ENCODE results near the gene C1orf105. TPM values are rescaled to one million over a fixed set of nuclear protein-coding genes. Genes with fewer than 3 reads are reported as not detected.

The C1orf105 gene
- total and polyA plus RNA-seq, 2 experiments from 2014 or later = 0.23 to 2.2 TPM

- H3K79me2 ChIP-seq = no peaks in the 10 kb centered on the region
- H3K27ac ChIP-seq = peak overlapping the region; percentile 88
- no peak overlapping the region for H2AFZ ChIP-seq
- no peak overlapping the region for H3K4me2 ChIP-seq
- no peak for DNase-seq (ENCODE audit: low spot score)
- H3K27me3 ChIP-seq = no peaks in the 10 kb centered on the region
- no peaks in the 10 kb centered on the region for H3K9me3 ChIP-seq (ENCODE audit: low read depth)
- no peak for TF ChIP-seq EZH2 (IDR thresholded peaks at IDR 0.05; ENCODE audit: borderline replicate concordance)
- TF ChIP-seq EZH2phosphoT487 (IDR thresholded peaks at IDR 0.05; ENCODE audit: low read depth, severe bottlenecking, unreplicated experiment) = no peak
- no peak for TF ChIP-seq CTCF (IDR thresholded peaks at IDR 0.05; ENCODE audit: poor library complexity)
- no peaks in the 10 kb centered on the region for H3K36me3 ChIP-seq (replicated peaks; ENCODE audit: insufficient read depth, low read depth)
- H3K4me1 ChIP-seq (ENCODE audit: insufficient read depth) = peaks cover 12% of the 10 kb centered on the region
- 61% methylated on average over 1 of the region's 1 CpG for WGBS (ENCODE audit: low lambda C conversion rate, missing lambda C conversion rate)
- H3K4me3 ChIP-seq = no peak overlapping the region
- H4K20me1 ChIP-seq (ENCODE audit: insufficient read depth, poor library complexity, severe bottlenecking) = no peaks in the 10 kb centered on the region
- no peaks in the 10 kb centered on the region for H3K9me2 ChIP-seq (replicated peaks; ENCODE audit: insufficient read depth)
These were observed 57.3 kb downstream of the C1orf105 start for GRCh38 chr1:172477741-172478140.

DNA sequence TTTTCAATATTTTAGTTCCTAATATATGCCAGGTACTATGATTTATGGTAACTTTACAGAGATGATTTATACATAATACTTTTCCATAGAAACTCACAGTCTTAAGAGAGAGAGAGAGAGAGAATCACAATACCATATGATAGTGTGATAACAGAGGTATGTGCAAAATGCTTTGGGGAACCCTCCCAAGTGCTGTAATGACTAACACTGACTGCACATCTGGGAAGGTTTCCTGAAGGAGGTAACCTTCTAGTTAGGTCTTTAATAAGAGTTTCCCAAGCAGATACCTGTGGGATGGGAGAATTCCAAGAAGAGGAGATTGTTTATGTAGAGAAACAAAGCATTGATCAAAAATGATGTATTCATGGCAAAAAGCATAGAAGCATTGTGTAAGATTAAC is 58.0 kb downstream of the C1orf105 start:
- Histone ChIP-seq H3K4me3 (no peak overlapping the region), H3K27me3 (no peaks in the 10 kb centered on the region), H2AFZ (no peak overlapping the region), H3K36me3 (replicated peaks; ENCODE audit: insufficient read depth, low read depth) (no peaks in the 10 kb centered on the region), H3K27ac (peak overlapping the region; percentile 34), H3K9me2 (replicated peaks; ENCODE audit: insufficient read depth) (no peaks in the 10 kb centered on the region), H3K4me1 (ENCODE audit: insufficient read depth) (peaks cover 12% of the 10 kb centered on the region), H3K79me2 (no peaks in the 10 kb centered on the region), H3K4me2 (no peak overlapping the region), H4K20me1 (ENCODE audit: insufficient read depth, poor library complexity, severe bottlenecking) (no peaks in the 10 kb centered on the region), H3K9me3 (ENCODE audit: low read depth) (no peaks in the 10 kb centered on the region)
- no peak for DNase-seq (ENCODE audit: low spot score)
- TF ChIP-seq EZH2 (IDR thresholded peaks at IDR 0.05; ENCODE audit: borderline replicate concordance) = no peak
- no peak for TF ChIP-seq EZH2phosphoT487 (IDR thresholded peaks at IDR 0.05; ENCODE audit: low read depth, severe bottlenecking, unreplicated experiment)
- no peak for TF ChIP-seq CTCF (IDR thresholded peaks at IDR 0.05; ENCODE audit: poor library complexity)

DNA sequence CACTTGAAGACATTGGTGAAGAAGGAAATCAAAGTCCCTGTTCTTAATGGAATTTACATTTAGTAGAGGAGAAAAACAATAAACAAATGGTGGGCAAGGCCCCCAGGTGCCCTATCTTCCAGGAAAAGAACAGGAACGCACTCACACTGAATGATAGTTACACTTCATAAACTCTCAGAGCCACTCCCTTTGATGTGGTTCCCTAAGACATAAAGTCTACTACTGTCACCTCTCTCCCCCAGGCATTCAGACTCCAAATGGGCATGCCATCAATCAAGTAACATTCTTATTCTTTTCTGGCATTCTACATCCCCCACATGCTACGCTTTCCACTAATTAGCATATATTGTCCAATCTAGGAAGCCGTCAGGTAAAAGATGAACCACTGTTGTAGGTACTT is 59.9 kb downstream of the C1orf105 start:
- H3K36me3 ChIP-seq (replicated peaks; ENCODE audit: insufficient read depth, low read depth) = no peaks in the 10 kb centered on the region
- no peaks in the 10 kb centered on the region for H3K9me3 ChIP-seq (ENCODE audit: low read depth)
- no peak overlapping the region for H2AFZ ChIP-seq
- no peaks in the 10 kb centered on the region for H3K27me3 ChIP-seq
- no peaks in the 10 kb centered on the region for H3K79me2 ChIP-seq
- no peak for DNase-seq (ENCODE audit: low spot score)
- no peak overlapping the region for H3K4me2 ChIP-seq
- H3K27ac ChIP-seq = no peak overlapping the region
- TF ChIP-seq EZH2 (IDR thresholded peaks at IDR 0.05; ENCODE audit: borderline replicate concordance) (no peak), EZH2phosphoT487 (IDR thresholded peaks at IDR 0.05; ENCODE audit: low read depth, severe bottlenecking, unreplicated experiment) (no peak), CTCF (IDR thresholded peaks at IDR 0.05; ENCODE audit: poor library complexity) (no peak)
- H3K4me1 ChIP-seq (ENCODE audit: insufficient read depth) = peaks cover 12% of the 10 kb centered on the region
- H4K20me1 ChIP-seq (ENCODE audit: insufficient read depth, poor library complexity, severe bottlenecking) = no peaks in the 10 kb centered on the region
- no peaks in the 10 kb centered on the region for H3K9me2 ChIP-seq (replicated peaks; ENCODE audit: insufficient read depth)
- 66% methylated on average over 3 of the region's 3 CpGs for WGBS (ENCODE audit: low lambda C conversion rate, missing lambda C conversion rate)
- H3K4me3 ChIP-seq = no peak overlapping the region

DNA sequence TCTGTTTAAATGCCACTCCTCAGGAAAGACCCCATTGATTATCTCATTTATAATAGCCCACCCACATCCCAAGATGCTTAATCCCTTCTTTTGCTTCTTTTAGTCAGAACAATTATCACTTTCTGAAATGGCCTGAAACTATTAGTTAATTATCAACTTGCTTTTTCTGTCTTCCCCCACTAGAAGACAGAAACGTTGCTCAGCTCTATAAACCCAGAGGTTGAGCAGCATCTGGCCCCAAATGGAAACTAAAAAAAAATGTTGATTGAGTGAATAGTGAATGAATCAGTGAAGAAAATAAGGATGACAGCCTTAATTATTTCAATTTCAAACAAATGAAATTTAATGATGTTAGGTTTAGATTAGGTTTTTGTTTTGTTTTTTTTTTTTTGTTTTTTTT is 61.6 kb downstream of the C1orf105 start:
- Histone ChIP-seq H3K79me2 (no peaks in the 10 kb centered on the region), H3K36me3 (replicated peaks; ENCODE audit: insufficient read depth, low read depth) (no peaks in the 10 kb centered on the region), H3K4me1 (ENCODE audit: insufficient read depth) (peaks cover 18% of the 10 kb centered on the region), H3K27ac (no peak overlapping the region), H4K20me1 (ENCODE audit: insufficient read depth, poor library complexity, severe bottlenecking) (no peaks in the 10 kb centered on the region), H3K9me3 (ENCODE audit: low read depth) (no peaks in the 10 kb centered on the region), H3K4me3 (no peak overlapping the region), H3K9me2 (replicated peaks; ENCODE audit: insufficient read depth) (no peaks in the 10 kb centered on the region), H3K27me3 (no peaks in the 10 kb centered on the region), H3K4me2 (no peak overlapping the region), H2AFZ (no peak overlapping the region)
- no peak for DNase-seq (ENCODE audit: low spot score)
- 0% methylated on average over 1 of the region's 1 CpG for WGBS (ENCODE audit: low lambda C conversion rate, missing lambda C conversion rate)
- TF ChIP-seq EZH2phosphoT487 (IDR thresholded peaks at IDR 0.05; ENCODE audit: low read depth, severe bottlenecking, unreplicated experiment) = no peak
- TF ChIP-seq EZH2 (IDR thresholded peaks at IDR 0.05; ENCODE audit: borderline replicate concordance) = no peak
- no peak for TF ChIP-seq CTCF (IDR thresholded peaks at IDR 0.05; ENCODE audit: poor library complexity)
